ENCODE measurements around the gene HIPK3. TPM values are rescaled to one million over a fixed set of nuclear protein-coding genes. Genes with fewer than 3 reads are reported as not detected.

Gene HIPK3
- total and polyA plus RNA-seq, 10 of the 15 experiments (the other 5 are each of a cell fraction or from before 2014, with no cell fraction given) = 3.4 to 26.5 (median 13.6) TPM

DNA sequence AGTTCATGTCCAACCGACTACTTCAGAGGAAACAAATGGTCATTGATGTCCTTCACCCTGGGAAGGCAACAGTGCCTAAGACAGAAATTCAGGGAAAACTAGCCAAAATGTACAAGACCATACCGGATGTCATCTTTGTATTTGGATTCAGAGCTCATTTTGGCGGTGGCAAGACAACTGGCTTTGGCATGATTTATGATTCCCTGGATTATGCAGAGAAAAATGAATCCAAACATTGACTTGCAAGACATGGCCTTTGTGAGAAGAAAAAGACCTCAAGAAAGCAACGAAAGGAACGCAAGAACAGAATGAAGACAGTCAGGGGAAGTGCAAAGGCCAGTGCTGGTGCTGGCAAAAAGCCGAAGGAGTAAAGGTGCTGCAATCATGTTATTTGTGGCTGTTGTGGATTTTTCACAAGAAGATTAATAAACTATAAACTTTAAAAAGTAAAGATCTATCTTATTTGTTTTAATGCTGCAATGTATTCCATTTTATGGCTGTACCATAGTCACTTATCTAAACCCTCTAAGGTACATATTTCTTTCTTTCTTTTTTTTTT is 20.1 kb upstream of the HIPK3 start (continued):
- TF ChIP-seq ZBTB40 (IDR thresholded peaks at IDR 0.05; ENCODE audit: borderline replicate concordance) = no peak
- TF ChIP-seq SMARCA5 (IDR thresholded peaks at IDR 0.05) = no peak
- no peak for TF ChIP-seq TAF1 (IDR thresholded peaks at IDR 0.05; ENCODE audit: borderline replicate concordance, low read depth, low read length)
- no peak for TF ChIP-seq SREBF2 (IDR thresholded peaks at IDR 0.05; ENCODE audit: low read length)

GRCh38 chr11:33242575-33242974 is 14.6 kb upstream of the HIPK3 start:
- H4K20me1 ChIP-seq (ENCODE audit: control insufficient read depth, insufficient read depth) = no peaks in the 10 kb centered on the region
- no peak overlapping the region for H3K4me2 ChIP-seq (ENCODE audit: control insufficient read depth, insufficient read depth)
- no peak overlapping the region for H3K4me3 ChIP-seq
- no peaks in the 10 kb centered on the region for H3K79me2 ChIP-seq (ENCODE audit: control insufficient read depth, insufficient read depth, low read length)
- no peaks in the 10 kb centered on the region for H3K4me1 ChIP-seq (ENCODE audit: control insufficient read depth, insufficient read depth, low read length)
- ATAC-seq (no peak), DNase-seq (ENCODE audit: low read depth, low spot score) (no peak), FAIRE-seq (no peak)
- H3K9ac ChIP-seq (ENCODE audit: control insufficient read depth, insufficient read depth, low read length) = no peak overlapping the region
- H3K9me3 ChIP-seq (replicated peaks; ENCODE audit: control insufficient read depth, insufficient read depth, low read length) = no peaks in the 10 kb centered on the region; the same call in 2 of the 3 replicates
- RAD21 ChIA-PET (ENCODE audit: unreplicated experiment) = no interaction called here
- BruUV-seq (replicated peaks) = no TSS peak
- intact Hi-C loops (cut with micrococcal nuclease; ENCODE audit: unreplicated experiment) (no loop called here), in situ Hi-C loops (cut with MboI) (no loop called here)
- H2AFZ ChIP-seq (ENCODE audit: control insufficient read depth, low read depth, low read length) = no peak overlapping the region
- POLR2A ChIA-PET = no interaction called here
- CTCF ChIA-PET = no interaction called here
- no peaks in the 10 kb centered on the region for H3K36me3 ChIP-seq (ENCODE audit: control insufficient read depth in 2 of 2, insufficient read depth in 2 of 2, low read length in 1 of 2)
- WGBS (ENCODE audit: insufficient coverage, insufficient replicate concordance, low lambda C conversion rate, missing lambda C conversion rate) = 26% methylated on average over 2 of the region's 2 CpGs
- H3K27me3 ChIP-seq (replicated peaks in 1 of 2; ENCODE audit: control insufficient read depth in 2 of 2, insufficient read depth in 2 of 2, low read length in 1 of 2) = no peaks in the 10 kb centered on the region
- no peak overlapping the region for H3K27ac ChIP-seq (ENCODE audit: control insufficient read depth, insufficient read depth)
- SMC1A ChIA-PET (ENCODE audit: uncharacterized antibody, unreplicated experiment) = no interaction called here
- no peak for TF ChIP-seq NFXL1 (IDR thresholded peaks at IDR 0.05; ENCODE audit: borderline replicate concordance)
- TF ChIP-seq MTA2 (IDR thresholded peaks at IDR 0.05; ENCODE audit: low read depth) = no peak
- no peak for TF ChIP-seq TBL1XR1 (IDR thresholded peaks at IDR 0.05; ENCODE audit: low read depth, low read length)
- no peak for TF ChIP-seq RBBP5 (conservative IDR thresholded peaks at IDR 0.05)
- no peak for TF ChIP-seq BMI1 (IDR thresholded peaks at IDR 0.05; ENCODE audit: borderline replicate concordance)
- TF ChIP-seq CREB1 (IDR thresholded peaks at IDR 0.05; ENCODE audit: low read depth) = no peak
- no peak for TF ChIP-seq ETV6 (conservative IDR thresholded peaks at IDR 0.05 in 1 of 2, IDR thresholded peaks at IDR 0.05 in 1 of 2; ENCODE audit: borderline replicate concordance in 1 of 2, low read depth in 1 of 2)
- no peak for TF ChIP-seq HDAC6 (IDR thresholded peaks at IDR 0.05; ENCODE audit: unreplicated experiment)
- TF ChIP-seq PAX8 (IDR thresholded peaks at IDR 0.05) = no peak
- no peak for TF ChIP-seq PRDM15 (CRISPR knock-in tag; IDR thresholded peaks at IDR 0.05)
- TF ChIP-seq YBX1 (IDR thresholded peaks at IDR 0.05) = no peak
